H1 (cell line): ENCODE results near the gene LCN6. TPM values are rescaled to one million over a fixed set of nuclear protein-coding genes. Genes with fewer than 3 reads are reported as not detected.

Experiments
- CTCF ChIA-PET: fragments of 300-600 bp; sonication (Branson Sonifier 250); formaldehyde crosslinking; loops from one replicate; lab custom pipeline; 2021; ENCODE audit not compliant: partially characterized antibody; lab: Charles Lee
- POLR2A ChIA-PET: fragments of 300-600 bp; sonication (Branson Sonifier 250); formaldehyde crosslinking; loops from one replicate; lab custom pipeline; 2021; ENCODE audit warnings: inconsistent platforms; ENCODE audit not compliant: partially characterized antibody; lab: Charles Lee
- DNase-seq, 2 experiments: peaks; one replicate each; pipeline versions ENCODE4 v3.0.0 to v3.0.0-alpha.2; 2010 to 2022; ENCODE audit warnings: low spot score in 2 of 2, low read depth in 1 of 2, mixed read lengths in 1 of 2
- FAIRE-seq: peaks from 2 replicates; lab custom pipeline; 2011; peaks lifted over from hg19 to GRCh38; lab: Jason Lieb, UNC
- H2AFZ ChIP-seq: 2 replicates; pipeline ENCODE4 v1.8.1; 2012; ENCODE audit warnings: low read length, inconsistent platforms
- H2AK5ac ChIP-seq: 2 replicates; pipeline ENCODE4 v1.6.1; 2013; ENCODE audit warnings: low read depth, low read length
- H2BK120ac ChIP-seq: replicated peaks from 2 replicates; pipeline ENCODE3; 2013; ENCODE audit warnings: low read depth, low read length, inconsistent platforms
- H2BK12ac ChIP-seq: 2 replicates; pipeline ENCODE4 v1.6.1; 2013; ENCODE audit warnings: low read depth, low read length
- H2BK15ac ChIP-seq: 2 replicates; pipeline ENCODE4 v1.6.1; 2013; ENCODE audit warnings: low read length
- H2BK20ac ChIP-seq: 2 replicates; pipeline ENCODE4 v1.6.1; 2013; ENCODE audit warnings: low read length
- H2BK5ac ChIP-seq: 2 replicates; pipeline ENCODE4 v1.6.1; 2013; ENCODE audit warnings: low read depth, low read length
- H3K14ac ChIP-seq: 2 replicates; pipeline ENCODE4 v1.6.1; 2013; ENCODE audit warnings: inconsistent platforms; ENCODE audit not compliant: insufficient read length
- H3K18ac ChIP-seq: 2 replicates; pipeline ENCODE4 v1.6.1; 2013; ENCODE audit warnings: low read length; ENCODE audit errors: extremely low read depth
- H3K23ac ChIP-seq: 2 replicates; pipeline ENCODE4 v1.6.1; 2013; ENCODE audit warnings: inconsistent platforms; ENCODE audit not compliant: insufficient read length
- H3K23me2 ChIP-seq: 2 replicates; pipeline ENCODE4 v1.6.1; 2013; ENCODE audit warnings: low read depth, low read length
- H3K27ac ChIP-seq: 2 replicates; pipeline ENCODE4 v1.6.1; 2011; ENCODE audit warnings: low read depth, low read length, inconsistent platforms
- H3K27me3 ChIP-seq, 4 experiments: replicated peaks in 1 of 4; 1 replicate in 1 of 4; 2 replicates in 3 of 4; pipeline versions ENCODE4 v1.6.1 to v1.8.1; 2011 to 2013; ENCODE audit warnings: low read length in 3 of 4, mild to moderate bottlenecking in 3 of 4, inconsistent platforms in 2 of 4, mixed read lengths in 2 of 4, moderate library complexity in 1 of 4; ENCODE audit not compliant: control insufficient read depth in 3 of 4, insufficient read depth in 3 of 4; ENCODE audit errors: extremely low read depth in 1 of 4
- H3K36me3 ChIP-seq, 4 experiments: 2 replicates each; pipeline versions ENCODE4 v1.6.1 to v1.8.1; 2011 to 2013; ENCODE audit warnings: mild to moderate bottlenecking in 4 of 4, low read length in 3 of 4, moderate library complexity in 2 of 4, control low read depth in 1 of 4, inconsistent platforms in 1 of 4; ENCODE audit not compliant: insufficient read depth in 4 of 4, control insufficient read depth in 2 of 4
- H3K4ac ChIP-seq: replicated peaks from 2 replicates; pipeline ENCODE3; 2013; ENCODE audit warnings: low read length, low read depth, mixed read lengths, inconsistent platforms; ENCODE audit not compliant: insufficient read length
- H3K4me1 ChIP-seq, 4 experiments: replicated peaks in 1 of 4; 1 replicate in 1 of 4; 2 replicates in 3 of 4; pipeline versions ENCODE4 v1.6.1 to v1.8.1; 2011 to 2013; ENCODE audit warnings: low read length in 3 of 4, inconsistent platforms in 2 of 4, mixed read lengths in 1 of 4; ENCODE audit not compliant: insufficient read depth in 4 of 4, control insufficient read depth in 3 of 4
- H3K4me2 ChIP-seq, 2 experiments: 2 replicates each; pipeline versions ENCODE4 v1.6.1 to v1.8.1; 2011 to 2013; ENCODE audit warnings: low read depth in 2 of 2, low read length in 2 of 2, control low read depth in 1 of 2, inconsistent platforms in 1 of 2, mild to moderate bottlenecking in 1 of 2; ENCODE audit not compliant: insufficient read depth in 1 of 2
- H3K4me3 ChIP-seq, 4 experiments: fragments of 200-600, 300-600 bp in 1 of 4; sonication (generic), shearing (Covaris generic), sonication (Bioruptor Twin) in 1 of 4; 2 replicates each; pipeline versions ENCODE4 v1.5.1 to v1.8.1; 2011 to 2016; ENCODE audit warnings: low read length in 4 of 4, low read depth in 3 of 4, control low read depth in 2 of 4, inconsistent platforms in 2 of 4, mild to moderate bottlenecking in 2 of 4, mixed read lengths in 1 of 4, moderate library complexity in 1 of 4; ENCODE audit not compliant: insufficient read depth in 2 of 4; ENCODE audit errors: extremely low read depth in 1 of 4
- H3K56ac ChIP-seq: replicated peaks from 2 replicates; pipeline ENCODE3; 2013; ENCODE audit warnings: low read depth, mild to moderate bottlenecking, mixed read lengths, low read length, inconsistent platforms; ENCODE audit not compliant: insufficient read length
- H3K79me1 ChIP-seq: 2 replicates; pipeline ENCODE4 v1.6.1; 2013; ENCODE audit warnings: low read depth, low read length, control low read depth
- H3K79me2 ChIP-seq, 2 experiments: 2 replicates each; pipeline versions ENCODE4 v1.6.1 to v1.8.1; 2012 to 2013; ENCODE audit warnings: low read length in 2 of 2, mild to moderate bottlenecking in 2 of 2, inconsistent platforms in 1 of 2; ENCODE audit not compliant: insufficient read depth in 2 of 2, control insufficient read depth in 1 of 2
- H3K9ac ChIP-seq, 4 experiments: replicated peaks in 1 of 4; 1 replicate in 1 of 4; 2 replicates in 3 of 4; pipeline versions ENCODE4 v1.6.1 to v1.8.1; 2011 to 2013; ENCODE audit warnings: low read depth in 3 of 4, low read length in 3 of 4, control low read depth in 2 of 4, mild to moderate bottlenecking in 2 of 4, moderate library complexity in 2 of 4, inconsistent platforms in 1 of 4; ENCODE audit errors: extremely low read depth in 1 of 4
- H3K9me3 ChIP-seq, 2 experiments: 2 replicates each; pipeline versions ENCODE4 v1.6.1 to v1.8.1; 2012 to 2013; ENCODE audit warnings: mild to moderate bottlenecking in 2 of 2, moderate library complexity in 2 of 2, control low read depth in 1 of 2, inconsistent platforms in 1 of 2, low read depth in 1 of 2, low read length in 1 of 2, mixed read lengths in 1 of 2; ENCODE audit not compliant: insufficient read depth in 2 of 2
- H4K20me1 ChIP-seq, 2 experiments: replicated peaks in 1 of 2; 2 replicates each; pipeline versions ENCODE3 to v1.8.1; 2011 to 2013; ENCODE audit warnings: inconsistent platforms in 2 of 2, low read length in 2 of 2, mild to moderate bottlenecking in 1 of 2; ENCODE audit not compliant: insufficient read depth in 2 of 2, control insufficient read depth in 1 of 2
- H4K5ac ChIP-seq: 2 replicates; pipeline ENCODE4 v1.6.1; 2013; ENCODE audit warnings: low read length, low read depth, mixed read lengths, inconsistent platforms; ENCODE audit not compliant: insufficient read length
- H4K8ac ChIP-seq: 2 replicates; pipeline ENCODE4 v1.8.0; 2013; ENCODE audit warnings: mild to moderate bottlenecking, moderate library complexity, low read length, inconsistent platforms; ENCODE audit not compliant: insufficient read depth; ENCODE audit errors: extremely low read depth
- H4K91ac ChIP-seq: replicated peaks from 2 replicates; pipeline ENCODE3; 2013; ENCODE audit warnings: low read length, mixed read lengths, inconsistent platforms; ENCODE audit not compliant: insufficient read length
- BCL11A ChIP-seq, 2 experiments: IDR thresholded peaks; one replicate each; pipeline ENCODE4 v1.6.1; 2011; ENCODE audit warnings: low read depth in 2 of 2, low read length in 2 of 2, mild to moderate bottlenecking in 2 of 2
- BRCA1 ChIP-seq: IDR thresholded peaks from 2 replicates; pipeline ENCODE4 v1.6.1; 2012; ENCODE audit warnings: low read depth, low read length, improper control_type of control experiment
- CBX5 ChIP-seq: fragments of 300-800, 300-1000 bp; sonication (generic); IDR thresholded peaks from 2 replicates; pipeline ENCODE4 v1.7.1; 2016; ENCODE audit warnings: antibody characterized with exemption, low read length, low read depth
- CBX8 ChIP-seq: fragments of 300-800, 300-1000 bp; sonication (generic); IDR thresholded peaks from 2 replicates; pipeline ENCODE4 v1.7.1; 2016; ENCODE audit warnings: low read depth, low read length, borderline replicate concordance
- CHD2 ChIP-seq: IDR thresholded peaks from 2 replicates; pipeline ENCODE4 v1.6.1; 2012; ENCODE audit warnings: low read length, improper control_type of control experiment
- NRF1 ChIP-seq: IDR thresholded peaks from 2 replicates; pipeline ENCODE4 v1.6.1; 2011; ENCODE audit warnings: mild to moderate bottlenecking, low read depth, low read length, improper control_type of control experiment
- POLR2A ChIP-seq, 2 experiments: IDR thresholded peaks; 1 replicate in 1 of 2; 2 replicates in 1 of 2; pipeline ENCODE4 v1.6.1; 2011; ENCODE audit warnings: low read depth in 2 of 2, low read length in 2 of 2, mild to moderate bottlenecking in 2 of 2; ENCODE audit errors: control extremely low read depth in 1 of 2
- POLR2AphosphoS5 ChIP-seq: IDR thresholded peaks from 2 replicates; pipeline ENCODE4 v1.6.1; 2011; ENCODE audit warnings: low read depth, low read length
- RAD21 ChIP-seq, 2 experiments: IDR thresholded peaks in 1 of 2; conservative IDR thresholded peaks in 1 of 2; 2 replicates each; pipeline ENCODE4 v1.6.1; 2011; ENCODE audit warnings: low read depth in 2 of 2, low read length in 2 of 2, improper control_type of control experiment in 1 of 2, inconsistent platforms in 1 of 2, mild to moderate bottlenecking in 1 of 2, moderate library complexity in 1 of 2
- RBBP5 ChIP-seq: IDR thresholded peaks from 2 replicates; pipeline ENCODE4 v1.7.1; 2012; ENCODE audit warnings: low read depth, mild to moderate bottlenecking, inconsistent platforms, low read length, moderate library complexity, borderline replicate concordance
- SIN3A ChIP-seq, 2 experiments: IDR thresholded peaks in 1 of 2; conservative IDR thresholded peaks in 1 of 2; 2 replicates each; pipeline ENCODE4 v1.6.1; 2011 to 2012; ENCODE audit warnings: low read length in 2 of 2, improper control_type of control experiment in 1 of 2, low read depth in 1 of 2, mild to moderate bottlenecking in 1 of 2
- SIRT6 ChIP-seq: IDR thresholded peaks from one replicate; pipeline ENCODE4 v1.7.1; 2012; ENCODE audit warnings: low read length, inconsistent platforms
- SIX5 ChIP-seq: IDR thresholded peaks from 2 replicates; pipeline ENCODE4 v1.6.1; 2011; ENCODE audit warnings: mild to moderate bottlenecking, low read depth, low read length
- SP1 ChIP-seq: IDR thresholded peaks from 2 replicates; pipeline ENCODE4 v1.6.1; 2011; ENCODE audit warnings: low read depth, low read length
- SP4 ChIP-seq: IDR thresholded peaks from 2 replicates; pipeline ENCODE4 v1.6.1; 2012; ENCODE audit warnings: low read length, inconsistent platforms
- TCF12 ChIP-seq: IDR thresholded peaks from 2 replicates; pipeline ENCODE4 v1.6.1; 2011; ENCODE audit warnings: low read depth, mild to moderate bottlenecking, low read length
- WGBS, 2 experiments: shearing (Covaris generic) in 1 of 2; methylation state at CpG; one replicate each; pipeline versions ENCODE4 v1.1.6 to v1.1.7; 2013 to 2015; ENCODE audit warnings: low lambda C conversion rate in 2 of 2, mixed read lengths in 2 of 2, inconsistent platforms in 1 of 2, low coverage in 1 of 2, missing lambda C conversion rate in 1 of 2; ENCODE audit not compliant: insufficient replicate concordance in 2 of 2, insufficient coverage in 1 of 2, insufficient read length in 1 of 2; ENCODE audit errors: extremely low coverage in 1 of 2, missing lambda C conversion rate in 1 of 2; 5-methylcytosine and 5-hydroxymethylcytosine counted together
- polyA plus RNA-seq, 7 experiments: library from polyadenylated mRNA; depleted of rRNA in 3 of 7; stranded (reverse) in 5 of 7; unstranded in 2 of 7; fragments of >200 nt in 5 of 7; fragments of 200-250 nt in 2 of 7; gene quantifications; 1 replicate in 5 of 7; 2 replicates in 1 of 7; 4 replicates in 1 of 7; pipeline versions ENCODE4 v1.2.1 to v1.2.3, GENCODE V29; 2011 to 2013; ENCODE audit warnings: missing spikeins in 2 of 7, mixed read lengths in 2 of 7
- total RNA-seq: library from RNA; stranded (reverse); fragmentation: NEBNext Ultra II Directional; extraction: Animal tissue kit (Norgen Biotek cat#: 25700); gene quantifications from 2 replicates; pipeline ENCODE4 v1.2.1, GENCODE V29; 2021

The LCN6 gene
- total and polyA plus RNA-seq, 2 of the 8 experiments (the other 6 are each of a cell fraction or from before 2014, with no cell fraction given) = not detected

DNA sequence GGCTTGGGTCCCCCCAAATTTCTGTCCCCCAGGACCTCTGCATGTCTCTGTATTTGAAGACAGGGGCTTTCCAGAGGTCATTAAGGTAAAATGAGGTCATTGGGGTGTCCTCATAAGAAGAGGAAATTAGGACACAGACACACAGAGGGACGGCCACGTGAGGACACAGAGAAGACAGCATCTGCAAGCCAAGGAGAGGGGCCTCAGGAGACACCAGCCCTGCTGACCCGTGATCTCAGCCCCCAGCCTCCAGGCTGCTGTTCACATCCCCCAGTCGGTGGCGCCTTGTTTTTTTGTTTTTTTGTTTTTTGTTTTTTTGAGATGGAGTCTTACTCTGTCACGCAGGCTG lies 46.6 kb upstream of the LCN6 start:
- POLR2A ChIA-PET = no interaction called here
- FAIRE-seq = no peak
- H2BK5ac ChIP-seq = no peak overlapping the region
- no peak for TF ChIP-seq SIRT6
- TF ChIP-seq SP4 = no peak
- TF ChIP-seq SIN3A (conservative IDR thresholded peaks at IDR 0.05 in 1 of 2, IDR thresholded peaks at IDR 0.05 in 1 of 2; ENCODE audit: low read depth in 1 of 2, low read length in 2 of 2) = no peak
- no peak for TF ChIP-seq SIX5
- no peak for TF ChIP-seq POLR2A (IDR thresholded peaks at IDR 0.05; ENCODE audit: control extremely low read depth in 1 of 2, low read depth in 2 of 2, low read length in 2 of 2)
- no peak for TF ChIP-seq BRCA1
- TF ChIP-seq SP1 = no peak
- no peak for TF ChIP-seq BCL11A (IDR thresholded peaks at IDR 0.05; ENCODE audit: low read depth in 2 of 2, low read length in 2 of 2)
- TF ChIP-seq NRF1 = no peak
- no peak for TF ChIP-seq RAD21 (IDR thresholded peaks at IDR 0.05 in 1 of 2, conservative IDR thresholded peaks at IDR 0.05 in 1 of 2; ENCODE audit: low read depth in 2 of 2, low read length in 2 of 2)
- no peak for TF ChIP-seq POLR2AphosphoS5
- no peak for TF ChIP-seq CHD2
- TF ChIP-seq CBX5 = no peak
- TF ChIP-seq CBX8 = no peak
- no peak for TF ChIP-seq TCF12
- TF ChIP-seq RBBP5 = no peak

More for the DNA sequence above, 46.6 kb upstream of the LCN6 start:
- Histone ChIP-seq H4K5ac (no peak overlapping the region), H3K36me3 (no peaks in the 10 kb centered on the region), H4K91ac (no peak overlapping the region), H3K27ac (no peak overlapping the region), H3K9ac (no peak overlapping the region), H2BK120ac (no peak overlapping the region), H3K23ac (no peak overlapping the region), H3K9me3 (no peaks in the 10 kb centered on the region), H4K20me1 (peaks cover 0 to 8% of the 10 kb centered on the region in 2 experiments), H3K18ac (no peak overlapping the region), H3K56ac (no peak overlapping the region), H3K4me2 (no peak overlapping the region), H3K4ac (no peak overlapping the region), H2BK12ac (no peak overlapping the region), H2AFZ (no peak overlapping the region), H4K8ac (no peak overlapping the region), H2AK5ac (no peak overlapping the region), H3K27me3 (peaks cover 0 to 16% (median 10%) of the 10 kb centered on the region in 4 experiments; a peak in 5 of 7 replicates), H3K79me2 (no peaks in the 10 kb centered on the region), H3K4me1 (peaks cover 0 to 15% (median 10%) of the 10 kb centered on the region in 4 experiments; a peak in 6 of 7 replicates), H3K14ac (no peak overlapping the region), H3K23me2 (peaks cover 6% of the 10 kb centered on the region; the same call in 1 of the 2 replicates), H3K79me1 (no peaks in the 10 kb centered on the region; the same call in 1 of the 2 replicates), H3K4me3 (no peak overlapping the region), H2BK15ac (no peak overlapping the region), H2BK20ac (no peak overlapping the region)
- DNase-seq = no peak
- WGBS, 2 experiments = 87% methylated on average over 6 of the region's 6 CpGs; no CpG with 5 or more reads in 1 of the 2 experiments
- CTCF ChIA-PET = interaction anchor here (1.3 to 1.7 kb wide), 2 partner anchors 13 to 90 kb away, joined by 3 read pairs; no protein-coding TSS in a partner anchor
